Suprapubic skin (tissue), 4 donors: ENCODE data around the gene PARD3B. TPM values are rescaled to one million over a fixed set of nuclear protein-coding genes. Genes with fewer than 3 reads are reported as not detected.

Source experiments
- DNase-seq, 2 donors: peaks; one replicate each; pipeline ENCODE4 v3.0.0-alpha.2; 2019; ENCODE audit warnings: low spot score in 2 of 2
- H3K27ac ChIP-seq: fragments of 200-600 bp; sonication (generic); one replicate; pipeline ENCODE4 v1.5.1; 2019
- H3K27me3 ChIP-seq: fragments of 200-600 bp; sonication (generic); one replicate; pipeline ENCODE4 v1.5.1; 2019
- H3K36me3 ChIP-seq: fragments of 200-600 bp; sonication (generic); one replicate; pipeline ENCODE4 v1.5.1; 2019
- H3K4me1 ChIP-seq: fragments of 200-600 bp; sonication (generic); one replicate; pipeline ENCODE4 v1.5.1; 2019
- H3K4me3 ChIP-seq: fragments of 200-600 bp; sonication (generic); one replicate; pipeline ENCODE4 v1.5.1; 2019; ENCODE audit warnings: mild to moderate bottlenecking
- H3K9me3 ChIP-seq: fragments of 200-600 bp; sonication (generic); one replicate; pipeline ENCODE4 v1.5.1; 2019
- EP300 ChIP-seq: sonication (generic); formaldehyde crosslinking; IDR thresholded peaks from one replicate; pipeline ENCODE4 v1.6.1; 2017; ENCODE audit warnings: antibody characterized with exemption
- POLR2A ChIP-seq, 2 donors: fragments of 450-650 bp; IDR thresholded peaks; one replicate each; pipeline ENCODE4 v1.6.1; 2017; ENCODE audit warnings: antibody characterized with exemption in 2 of 2, mild to moderate bottlenecking in 2 of 2, moderate library complexity in 2 of 2
- POLR2AphosphoS5 ChIP-seq, 3 donors: sonication (generic); formaldehyde crosslinking; IDR thresholded peaks; one replicate each; pipeline ENCODE4 v1.6.1; 2017; ENCODE audit warnings: antibody characterized with exemption in 3 of 3
- WGBS: methylation state at CpG from one replicate; pipeline ENCODE4 v1.1.5; 2018; 5-methylcytosine and 5-hydroxymethylcytosine counted together
- total RNA-seq, 4 donors: library from RNA; depleted of rRNA; stranded (reverse); fragments of >200 nt; gene quantifications; one replicate each; pipeline ENCODE4 v1.1.0, GENCODE V29; 2016
- TF ChIP-seq, protein P1 (sequence below), 2 donors: fragments of 200-600 bp in 1 of 2; fragments of 450-650 bp in 1 of 2; sonication (generic) in 1 of 2; IDR thresholded peaks; one replicate each; pipeline ENCODE4 v1.5.1; 2016 to 2019; ENCODE audit warnings: antibody characterized with exemption in 2 of 2, mild to moderate bottlenecking in 1 of 2, moderate library complexity in 1 of 2

PARD3B gene
- total RNA-seq, 4 donors from 2014 or later: 12.5 to 18.9 (median 15.5) TPM

DNA sequence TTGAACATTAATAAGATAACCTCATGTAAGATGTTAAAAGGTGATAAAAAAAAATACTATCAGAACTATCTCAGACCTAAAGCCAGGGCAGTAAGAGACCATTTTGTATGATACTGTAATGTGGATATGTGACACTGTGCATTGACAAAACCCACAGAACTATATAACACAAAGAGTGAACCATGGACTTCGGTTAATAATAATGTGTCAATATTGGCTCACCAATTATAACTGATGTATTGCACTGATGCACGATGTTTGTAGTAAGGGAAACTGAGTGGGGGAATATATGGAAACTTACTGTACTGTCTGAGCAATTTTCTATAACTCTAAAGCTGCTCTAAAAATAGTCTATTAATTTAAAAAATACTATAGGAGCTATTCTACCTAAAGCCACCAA lies 40.7 kb upstream of the PARD3B start:
- H3K36me3 ChIP-seq: no peaks in the 10 kb centered on the region
- H3K9me3 ChIP-seq: no peaks in the 10 kb centered on the region
- no peak for DNase-seq
- WGBS: 98% methylated on average over 2 of the region's 2 CpGs
- no peak overlapping the region for H3K4me3 ChIP-seq
- no peaks in the 10 kb centered on the region for H3K27me3 ChIP-seq
- H3K4me1 ChIP-seq: no peaks in the 10 kb centered on the region
- H3K27ac ChIP-seq: no peak overlapping the region
- no peak for TF ChIP-seq POLR2A (IDR thresholded peaks at IDR 0.05)
- TF ChIP-seq, protein P1, sequence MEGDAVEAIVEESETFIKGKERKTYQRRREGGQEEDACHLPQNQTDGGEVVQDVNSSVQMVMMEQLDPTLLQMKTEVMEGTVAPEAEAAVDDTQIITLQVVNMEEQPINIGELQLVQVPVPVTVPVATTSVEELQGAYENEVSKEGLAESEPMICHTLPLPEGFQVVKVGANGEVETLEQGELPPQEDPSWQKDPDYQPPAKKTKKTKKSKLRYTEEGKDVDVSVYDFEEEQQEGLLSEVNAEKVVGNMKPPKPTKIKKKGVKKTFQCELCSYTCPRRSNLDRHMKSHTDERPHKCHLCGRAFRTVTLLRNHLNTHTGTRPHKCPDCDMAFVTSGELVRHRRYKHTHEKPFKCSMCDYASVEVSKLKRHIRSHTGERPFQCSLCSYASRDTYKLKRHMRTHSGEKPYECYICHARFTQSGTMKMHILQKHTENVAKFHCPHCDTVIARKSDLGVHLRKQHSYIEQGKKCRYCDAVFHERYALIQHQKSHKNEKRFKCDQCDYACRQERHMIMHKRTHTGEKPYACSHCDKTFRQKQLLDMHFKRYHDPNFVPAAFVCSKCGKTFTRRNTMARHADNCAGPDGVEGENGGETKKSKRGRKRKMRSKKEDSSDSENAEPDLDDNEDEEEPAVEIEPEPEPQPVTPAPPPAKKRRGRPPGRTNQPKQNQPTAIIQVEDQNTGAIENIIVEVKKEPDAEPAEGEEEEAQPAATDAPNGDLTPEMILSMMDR (IDR thresholded peaks at IDR 0.05): no peak
- no peak for TF ChIP-seq EP300
- no peak for TF ChIP-seq POLR2AphosphoS5 (IDR thresholded peaks at IDR 0.05)

DNA sequence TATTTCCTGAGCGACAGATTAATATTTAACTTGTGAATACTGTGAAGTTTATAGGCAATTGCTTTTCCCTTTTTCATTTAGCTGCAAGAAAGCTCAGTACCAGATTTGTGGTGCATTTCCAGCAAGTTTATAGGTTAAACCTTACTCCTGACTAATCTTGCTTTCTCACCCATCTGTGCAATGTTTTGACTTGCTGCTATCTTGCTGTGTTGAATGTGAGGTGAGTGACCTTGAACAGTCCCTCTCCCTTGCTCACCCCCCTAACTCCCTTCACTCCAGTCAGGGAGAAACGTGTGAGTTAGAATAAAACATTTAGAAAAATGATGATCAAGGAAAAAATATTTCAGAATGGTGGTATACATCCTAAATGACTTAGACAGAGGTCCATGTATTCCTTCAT lies 39.8 kb upstream of the PARD3B start:
- Histone ChIP-seq H3K4me1 (no peaks in the 10 kb centered on the region), H3K9me3 (no peaks in the 10 kb centered on the region), H3K4me3 (no peak overlapping the region), H3K36me3 (no peaks in the 10 kb centered on the region), H3K27me3 (no peaks in the 10 kb centered on the region), H3K27ac (no peak overlapping the region)
- DNase-seq: no peak
- WGBS: 87% methylated on average over 2 of the region's 2 CpGs
- TF ChIP-seq EP300 (no peak), POLR2A (IDR thresholded peaks at IDR 0.05) (no peak), POLR2AphosphoS5 (IDR thresholded peaks at IDR 0.05) (no peak)
- TF ChIP-seq, protein P1 (IDR thresholded peaks at IDR 0.05): no peak

DNA sequence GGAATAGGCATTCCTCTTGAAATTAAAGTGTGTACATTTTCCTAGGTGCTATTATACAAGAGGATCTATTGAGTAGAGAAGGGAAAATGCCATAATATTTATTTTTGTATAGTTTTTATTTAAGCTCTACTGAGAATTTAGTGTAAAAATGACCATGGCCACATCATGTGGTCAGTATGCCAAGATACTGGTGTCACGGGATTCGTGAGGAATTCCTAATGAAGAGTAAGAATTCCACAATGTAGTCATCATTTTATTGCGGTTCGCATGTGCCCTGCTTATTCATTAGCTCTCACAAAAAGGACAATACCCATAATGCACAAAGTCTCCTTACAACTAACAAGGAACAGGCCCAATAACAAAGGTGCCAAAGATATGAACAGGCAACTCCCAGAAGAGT lies 39.3 kb upstream of the PARD3B start:
- DNase-seq: no peak
- no peak overlapping the region for H3K27ac ChIP-seq
- no peaks in the 10 kb centered on the region for H3K9me3 ChIP-seq
- no peaks in the 10 kb centered on the region for H3K4me1 ChIP-seq
- no peaks in the 10 kb centered on the region for H3K36me3 ChIP-seq
- no peak for TF ChIP-seq POLR2A (IDR thresholded peaks at IDR 0.05)
- TF ChIP-seq, protein P1 (IDR thresholded peaks at IDR 0.05): no peak
- TF ChIP-seq EP300: no peak
- TF ChIP-seq POLR2AphosphoS5 (IDR thresholded peaks at IDR 0.05): no peak
- 69% methylated on average over 4 of the region's 4 CpGs for WGBS
- no peak overlapping the region for H3K4me3 ChIP-seq
- no peaks in the 10 kb centered on the region for H3K27me3 ChIP-seq

DNA sequence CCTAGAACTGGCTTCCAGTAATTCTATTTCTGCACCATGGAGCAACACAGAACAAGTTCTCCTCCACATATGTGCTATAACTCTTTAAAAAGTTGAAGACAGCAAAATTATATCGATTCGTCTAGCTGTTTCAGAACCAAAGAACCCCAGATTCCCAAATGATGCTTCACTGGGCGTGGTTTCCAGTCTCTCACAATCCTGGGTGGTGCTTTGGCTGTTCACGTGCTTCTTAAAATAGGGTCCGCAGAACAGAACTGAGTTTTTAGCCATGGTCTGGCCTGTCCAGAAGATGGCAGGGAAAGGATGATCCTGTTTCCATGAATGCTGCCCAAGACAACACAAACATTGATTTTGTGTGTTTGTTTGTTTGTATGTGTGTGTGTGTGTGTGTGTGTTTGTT lies 37.6 kb upstream of the PARD3B start:
- no peaks in the 10 kb centered on the region for H3K36me3 ChIP-seq
- no peak overlapping the region for H3K27ac ChIP-seq
- H3K9me3 ChIP-seq: no peaks in the 10 kb centered on the region
- H3K27me3 ChIP-seq: no peaks in the 10 kb centered on the region
- 80% methylated on average over 5 of the region's 5 CpGs for WGBS
- no peak for TF ChIP-seq POLR2AphosphoS5 (IDR thresholded peaks at IDR 0.05)
- no peak for TF ChIP-seq EP300
- TF ChIP-seq, protein P1 (IDR thresholded peaks at IDR 0.05): no peak
- no peak overlapping the region for H3K4me3 ChIP-seq
- no peaks in the 10 kb centered on the region for H3K4me1 ChIP-seq
- no peak for DNase-seq

DNA sequence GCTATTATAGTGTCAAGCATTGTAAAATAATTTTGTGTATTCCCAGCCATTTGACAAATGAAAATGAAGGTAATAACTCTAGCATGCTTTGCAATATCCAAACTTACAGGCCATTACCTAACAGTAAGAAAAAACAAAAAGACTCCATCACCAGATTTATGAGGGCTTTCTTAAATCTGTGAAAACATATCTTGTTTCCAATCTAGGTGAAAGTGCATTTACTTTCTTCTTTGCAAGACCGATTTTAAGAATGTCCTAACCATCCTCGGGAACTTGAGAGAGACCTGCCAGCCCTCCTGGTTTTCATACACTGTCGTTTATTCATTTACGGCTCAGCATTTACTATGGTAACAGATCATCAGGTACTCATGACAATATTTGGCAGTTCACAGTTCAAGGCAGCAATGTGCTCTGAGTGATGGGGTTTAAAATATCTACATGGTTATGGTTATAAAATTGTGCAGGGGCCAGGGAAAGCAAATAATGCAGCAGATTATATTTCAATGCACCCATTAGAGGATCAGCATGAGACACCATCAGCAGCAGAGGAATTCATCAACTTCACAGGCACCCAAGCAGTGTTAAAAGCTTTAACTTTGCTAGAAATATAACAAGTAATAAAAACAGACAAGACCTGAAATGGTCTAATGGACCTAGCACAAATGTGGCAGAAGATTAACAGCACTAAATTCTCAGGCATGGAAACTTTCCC lies 34.4 kb upstream of the PARD3B start:
- Histone ChIP-seq H3K4me1 (no peaks in the 10 kb centered on the region), H3K27me3 (no peaks in the 10 kb centered on the region), H3K27ac (no peak overlapping the region), H3K9me3 (no peaks in the 10 kb centered on the region), H3K36me3 (no peaks in the 10 kb centered on the region), H3K4me3 (no peak overlapping the region)
- no peak for DNase-seq
- WGBS: 89% methylated on average over 4 of the region's 4 CpGs
- TF ChIP-seq EP300 (no peak), POLR2AphosphoS5 (IDR thresholded peaks at IDR 0.05) (no peak), POLR2A (IDR thresholded peaks at IDR 0.05) (no peak)
- TF ChIP-seq, protein P1 (IDR thresholded peaks at IDR 0.05): no peak
